ENCODE data around the gene SFTPA1. TPM values are rescaled to one million over a fixed set of nuclear protein-coding genes. Genes with fewer than 3 reads are reported as not detected.

The SFTPA1 gene
- polyA plus RNA-seq, 1 of the 3 experiments (the other 2 are of a cell fraction) = not detected

DNA sequence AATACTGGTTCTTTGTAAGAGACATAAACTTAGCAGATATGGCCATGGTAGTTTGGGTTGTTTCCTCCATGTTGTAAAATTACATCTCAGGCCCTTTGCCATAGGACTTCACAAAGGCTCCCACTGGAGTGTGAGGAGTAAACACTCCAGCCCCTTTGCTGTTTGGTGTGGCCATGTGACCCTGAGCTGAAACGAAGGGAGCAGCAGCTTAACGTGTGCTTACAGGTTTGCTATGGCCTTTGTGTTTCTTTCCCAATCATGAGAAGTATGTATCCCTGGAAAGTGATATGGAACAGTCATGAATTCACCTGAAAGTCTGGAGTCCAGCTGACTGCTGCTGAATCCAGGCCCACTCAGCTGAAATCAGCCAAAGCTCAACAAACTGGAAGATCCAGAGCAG is 23.8 kb upstream of the SFTPA1 start:
- Histone ChIP-seq H3K27me3 (ENCODE audit: insufficient read depth) (no peaks in the 10 kb centered on the region; the same call in 1 of the 2 replicates), H3K27ac (ENCODE audit: low read depth in 2 of 2, low read length in 1 of 2) (no peak overlapping the region), H3F3A (replicated peaks; ENCODE audit: insufficient read depth) (no peaks in the 10 kb centered on the region), H3K4me3 (ENCODE audit: low read depth in 2 of 2, low read length in 1 of 2) (no peak overlapping the region), H3K4me1 (ENCODE audit: control insufficient read depth in 1 of 2, insufficient read depth in 2 of 2, low read depth in 1 of 2, low read length in 1 of 2) (no peaks in the 10 kb centered on the region), H3K9ac (no peak overlapping the region), H3K9me3 (no peaks in the 10 kb centered on the region), H3K79me2 (ENCODE audit: insufficient read depth) (no peaks in the 10 kb centered on the region), H4K20me1 (ENCODE audit: insufficient read depth) (no peaks in the 10 kb centered on the region), H3K9me2 (no peaks in the 10 kb centered on the region), H2AFZ (ENCODE audit: low read depth) (no peak overlapping the region), H3K4me2 (no peak overlapping the region), H3K36me3 (replicated peaks in 1 of 2; ENCODE audit: control insufficient read depth in 1 of 2, insufficient read depth in 2 of 2, low read length in 1 of 2) (no peaks in the 10 kb centered on the region)
- no peak for DNase-seq
- 24% methylated on average over 2 of the region's 2 CpGs for WGBS (ENCODE audit: low lambda C conversion rate)
- POLR2A ChIA-PET = no interaction called here
- CTCF ChIA-PET = interaction anchor here (0.5 to 1.2 kb wide), 3 partner anchors 21 to 386 kb away, joined by 3 read pairs; no protein-coding TSS in a partner anchor
- TF ChIP-seq FOXM1 (IDR thresholded peaks at IDR 0.05; ENCODE audit: low read depth) = no peak
- no peak for TF ChIP-seq GATA2 (CRISPR knock-in tag; IDR thresholded peaks at IDR 0.05)
- TF ChIP-seq GABPA (IDR thresholded peaks at IDR 0.05; ENCODE audit: low read depth) = no peak
- no peak for TF ChIP-seq EZH2phosphoT487 (IDR thresholded peaks at IDR 0.05; ENCODE audit: borderline replicate concordance, low read depth)
- TF ChIP-seq, protein P1, sequence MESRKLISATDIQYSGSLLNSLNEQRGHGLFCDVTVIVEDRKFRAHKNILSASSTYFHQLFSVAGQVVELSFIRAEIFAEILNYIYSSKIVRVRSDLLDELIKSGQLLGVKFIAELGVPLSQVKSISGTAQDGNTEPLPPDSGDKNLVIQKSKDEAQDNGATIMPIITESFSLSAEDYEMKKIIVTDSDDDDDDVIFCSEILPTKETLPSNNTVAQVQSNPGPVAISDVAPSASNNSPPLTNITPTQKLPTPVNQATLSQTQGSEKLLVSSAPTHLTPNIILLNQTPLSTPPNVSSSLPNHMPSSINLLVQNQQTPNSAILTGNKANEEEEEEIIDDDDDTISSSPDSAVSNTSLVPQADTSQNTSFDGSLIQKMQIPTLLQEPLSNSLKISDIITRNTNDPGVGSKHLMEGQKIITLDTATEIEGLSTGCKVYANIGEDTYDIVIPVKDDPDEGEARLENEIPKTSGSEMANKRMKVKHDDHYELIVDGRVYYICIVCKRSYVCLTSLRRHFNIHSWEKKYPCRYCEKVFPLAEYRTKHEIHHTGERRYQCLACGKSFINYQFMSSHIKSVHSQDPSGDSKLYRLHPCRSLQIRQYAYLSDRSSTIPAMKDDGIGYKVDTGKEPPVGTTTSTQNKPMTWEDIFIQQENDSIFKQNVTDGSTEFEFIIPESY (IDR thresholded peaks at IDR 0.05; ENCODE audit: borderline replicate concordance, low read depth) = no peak
- TF ChIP-seq NFIC (IDR thresholded peaks at IDR 0.05; ENCODE audit: borderline replicate concordance) = no peak

DNA sequence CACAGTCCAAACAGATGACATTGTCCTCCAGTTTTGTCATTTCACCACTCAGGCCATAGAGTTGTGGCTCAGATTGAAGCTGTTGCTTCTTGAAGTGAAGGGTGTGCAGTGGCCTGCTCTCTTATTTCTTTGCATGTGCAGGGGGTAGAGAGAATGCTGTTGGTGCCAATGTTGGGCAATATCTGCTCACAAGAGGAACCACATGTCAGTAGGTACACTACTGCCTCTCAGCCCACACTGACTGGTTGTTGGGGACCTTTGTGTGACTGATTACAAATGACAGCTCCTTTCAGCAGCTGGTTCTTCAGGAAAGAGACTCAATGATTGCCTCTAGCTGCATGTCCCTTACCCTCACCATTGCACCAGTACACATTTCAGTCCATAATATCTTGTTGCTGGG is 21.9 kb upstream of the SFTPA1 start:
- Histone ChIP-seq H3K9ac (no peak overlapping the region), H3K4me1 (ENCODE audit: control insufficient read depth in 1 of 2, insufficient read depth in 2 of 2, low read depth in 1 of 2, low read length in 1 of 2) (no peaks in the 10 kb centered on the region), H3K27ac (ENCODE audit: low read depth in 2 of 2, low read length in 1 of 2) (no peak overlapping the region), H3F3A (replicated peaks; ENCODE audit: insufficient read depth) (no peaks in the 10 kb centered on the region), H3K9me2 (no peaks in the 10 kb centered on the region), H3K79me2 (ENCODE audit: insufficient read depth) (no peaks in the 10 kb centered on the region), H3K4me2 (no peak overlapping the region), H2AFZ (ENCODE audit: low read depth) (no peak overlapping the region), H3K9me3 (no peaks in the 10 kb centered on the region), H3K36me3 (replicated peaks in 1 of 2; ENCODE audit: control insufficient read depth in 1 of 2, insufficient read depth in 2 of 2, low read length in 1 of 2) (no peaks in the 10 kb centered on the region), H4K20me1 (ENCODE audit: insufficient read depth) (no peaks in the 10 kb centered on the region), H3K27me3 (ENCODE audit: insufficient read depth) (no peaks in the 10 kb centered on the region; the same call in 1 of the 2 replicates), H3K4me3 (ENCODE audit: low read depth in 2 of 2, low read length in 1 of 2) (no peak overlapping the region)
- TF ChIP-seq NRF1 (IDR thresholded peaks at IDR 0.05; ENCODE audit: low read depth, low read length) (no peak), EZH2phosphoT487 (IDR thresholded peaks at IDR 0.05; ENCODE audit: borderline replicate concordance, low read depth) (no peak), FOXM1 (IDR thresholded peaks at IDR 0.05; ENCODE audit: low read depth) (no peak), RFX5 (IDR thresholded peaks at IDR 0.05; ENCODE audit: low read length) (no peak), ELF1 (IDR thresholded peaks at IDR 0.05) (no peak), FOSL2 (IDR thresholded peaks at IDR 0.05; ENCODE audit: borderline replicate concordance, low read depth) (no peak), GATA2 (CRISPR knock-in tag; IDR thresholded peaks at IDR 0.05) (no peak), TEAD4 (IDR thresholded peaks at IDR 0.05; ENCODE audit: borderline replicate concordance, insufficient read depth) (no peak), YY1 (IDR thresholded peaks at IDR 0.05; ENCODE audit: low read depth) (no peak), RXRA (IDR thresholded peaks at IDR 0.05; ENCODE audit: borderline replicate concordance, low read depth) (no peak), EP300 (IDR thresholded peaks at IDR 0.05; ENCODE audit: borderline replicate concordance in 1 of 2, low read depth in 1 of 2, low read length in 1 of 2) (no peak)
- TF ChIP-seq, protein P2, sequence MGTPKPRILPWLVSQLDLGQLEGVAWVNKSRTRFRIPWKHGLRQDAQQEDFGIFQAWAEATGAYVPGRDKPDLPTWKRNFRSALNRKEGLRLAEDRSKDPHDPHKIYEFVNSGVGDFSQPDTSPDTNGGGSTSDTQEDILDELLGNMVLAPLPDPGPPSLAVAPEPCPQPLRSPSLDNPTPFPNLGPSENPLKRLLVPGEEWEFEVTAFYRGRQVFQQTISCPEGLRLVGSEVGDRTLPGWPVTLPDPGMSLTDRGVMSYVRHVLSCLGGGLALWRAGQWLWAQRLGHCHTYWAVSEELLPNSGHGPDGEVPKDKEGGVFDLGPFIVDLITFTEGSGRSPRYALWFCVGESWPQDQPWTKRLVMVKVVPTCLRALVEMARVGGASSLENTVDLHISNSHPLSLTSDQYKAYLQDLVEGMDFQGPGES (IDR thresholded peaks at IDR 0.05; ENCODE audit: low read depth, low read length) = no peak
- TF ChIP-seq, protein P3, sequence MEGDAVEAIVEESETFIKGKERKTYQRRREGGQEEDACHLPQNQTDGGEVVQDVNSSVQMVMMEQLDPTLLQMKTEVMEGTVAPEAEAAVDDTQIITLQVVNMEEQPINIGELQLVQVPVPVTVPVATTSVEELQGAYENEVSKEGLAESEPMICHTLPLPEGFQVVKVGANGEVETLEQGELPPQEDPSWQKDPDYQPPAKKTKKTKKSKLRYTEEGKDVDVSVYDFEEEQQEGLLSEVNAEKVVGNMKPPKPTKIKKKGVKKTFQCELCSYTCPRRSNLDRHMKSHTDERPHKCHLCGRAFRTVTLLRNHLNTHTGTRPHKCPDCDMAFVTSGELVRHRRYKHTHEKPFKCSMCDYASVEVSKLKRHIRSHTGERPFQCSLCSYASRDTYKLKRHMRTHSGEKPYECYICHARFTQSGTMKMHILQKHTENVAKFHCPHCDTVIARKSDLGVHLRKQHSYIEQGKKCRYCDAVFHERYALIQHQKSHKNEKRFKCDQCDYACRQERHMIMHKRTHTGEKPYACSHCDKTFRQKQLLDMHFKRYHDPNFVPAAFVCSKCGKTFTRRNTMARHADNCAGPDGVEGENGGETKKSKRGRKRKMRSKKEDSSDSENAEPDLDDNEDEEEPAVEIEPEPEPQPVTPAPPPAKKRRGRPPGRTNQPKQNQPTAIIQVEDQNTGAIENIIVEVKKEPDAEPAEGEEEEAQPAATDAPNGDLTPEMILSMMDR (IDR thresholded peaks at IDR 0.05) = no peak
- TF ChIP-seq, protein P4, sequence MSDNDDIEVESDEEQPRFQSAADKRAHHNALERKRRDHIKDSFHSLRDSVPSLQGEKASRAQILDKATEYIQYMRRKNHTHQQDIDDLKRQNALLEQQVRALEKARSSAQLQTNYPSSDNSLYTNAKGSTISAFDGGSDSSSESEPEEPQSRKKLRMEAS (IDR thresholded peaks at IDR 0.05; ENCODE audit: low read depth) = no peak
- ChIA-PET CTCF (interaction anchor here (0.9 kb wide), 1 partner anchor 458 kb away, joined by 3 read pairs; no protein-coding TSS in a partner anchor), POLR2A (no interaction called here)
- DNase-seq = no peak

Data from SK-N-SH (cell line).